ENCODE results near the gene NAPG. TPM values are rescaled to one million over a fixed set of nuclear protein-coding genes. Genes with fewer than 3 reads are reported as not detected.
"Not testable (repeated sequence)": the region's sequence is repeated elsewhere in the genome, so short reads cannot be mapped to it uniquely, and the experiment has no call there.

Gene NAPG
- total RNA-seq, 1 donor from 2014 or later = 36.1 TPM

DNA sequence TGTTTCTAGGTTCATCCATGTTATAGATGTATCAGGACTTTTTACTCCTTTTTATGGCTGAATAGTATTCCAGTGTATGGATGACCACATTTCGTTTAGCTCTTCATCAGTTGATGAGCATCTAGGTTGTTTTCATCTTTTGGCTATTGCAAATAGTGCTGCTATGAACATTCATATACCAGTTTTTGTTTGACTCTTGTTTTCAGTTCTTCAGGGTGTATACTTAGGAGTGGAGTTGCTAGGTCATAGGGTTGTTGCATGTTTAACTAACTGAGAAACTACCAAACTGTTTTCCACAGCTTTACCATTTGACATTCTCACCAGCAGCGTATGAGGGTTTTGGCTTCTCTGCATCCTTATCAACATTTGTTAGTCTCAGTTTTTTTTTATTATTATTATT, 25.8 kb upstream of the NAPG start:
- TF ChIP-seq, protein P1, sequence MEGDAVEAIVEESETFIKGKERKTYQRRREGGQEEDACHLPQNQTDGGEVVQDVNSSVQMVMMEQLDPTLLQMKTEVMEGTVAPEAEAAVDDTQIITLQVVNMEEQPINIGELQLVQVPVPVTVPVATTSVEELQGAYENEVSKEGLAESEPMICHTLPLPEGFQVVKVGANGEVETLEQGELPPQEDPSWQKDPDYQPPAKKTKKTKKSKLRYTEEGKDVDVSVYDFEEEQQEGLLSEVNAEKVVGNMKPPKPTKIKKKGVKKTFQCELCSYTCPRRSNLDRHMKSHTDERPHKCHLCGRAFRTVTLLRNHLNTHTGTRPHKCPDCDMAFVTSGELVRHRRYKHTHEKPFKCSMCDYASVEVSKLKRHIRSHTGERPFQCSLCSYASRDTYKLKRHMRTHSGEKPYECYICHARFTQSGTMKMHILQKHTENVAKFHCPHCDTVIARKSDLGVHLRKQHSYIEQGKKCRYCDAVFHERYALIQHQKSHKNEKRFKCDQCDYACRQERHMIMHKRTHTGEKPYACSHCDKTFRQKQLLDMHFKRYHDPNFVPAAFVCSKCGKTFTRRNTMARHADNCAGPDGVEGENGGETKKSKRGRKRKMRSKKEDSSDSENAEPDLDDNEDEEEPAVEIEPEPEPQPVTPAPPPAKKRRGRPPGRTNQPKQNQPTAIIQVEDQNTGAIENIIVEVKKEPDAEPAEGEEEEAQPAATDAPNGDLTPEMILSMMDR (IDR thresholded peaks at IDR 0.05; ENCODE audit: insufficient read depth, low read length, poor library complexity, severe bottlenecking) = no peak

DNA sequence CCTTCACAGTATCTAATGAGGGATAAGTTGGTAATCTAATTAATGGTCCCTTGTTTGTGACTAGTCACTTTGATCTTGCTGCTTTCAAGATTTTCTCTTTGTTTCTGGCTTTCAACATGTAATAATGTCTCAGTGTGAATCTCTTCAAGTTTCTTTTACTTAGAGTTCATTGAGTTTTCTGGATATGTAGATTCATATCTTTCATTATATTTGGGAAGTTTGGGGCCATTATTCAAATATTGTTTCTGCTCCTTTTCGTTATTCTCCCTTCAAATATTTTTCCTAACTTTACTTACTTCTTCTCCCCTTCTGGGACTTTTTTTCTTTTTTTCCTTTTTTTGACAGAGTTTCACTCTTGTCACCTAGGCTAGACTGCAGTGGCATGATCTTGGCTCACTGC, 21.1 kb upstream of the NAPG start:
- H3K36me3 ChIP-seq (ENCODE audit: control insufficient read depth, insufficient read depth, low read length) = no peaks in the 10 kb centered on the region
- no peak for DNase-seq (ENCODE audit: low read depth)
- H3K4me3 ChIP-seq (ENCODE audit: low read depth, low read length) = no peak overlapping the region
- H3K27me3 ChIP-seq (ENCODE audit: control insufficient read depth, insufficient read depth, low read length) = no peaks in the 10 kb centered on the region
- TF ChIP-seq, protein P1 (IDR thresholded peaks at IDR 0.05; ENCODE audit: insufficient read depth, low read length, poor library complexity, severe bottlenecking) = no peak

More for the DNA sequence above, 25.8 kb upstream of the NAPG start:
- no peak for DNase-seq (ENCODE audit: low read depth)
- Histone ChIP-seq H3K27me3 (ENCODE audit: control insufficient read depth, insufficient read depth, low read length) (no peaks in the 10 kb centered on the region), H3K36me3 (ENCODE audit: control insufficient read depth, insufficient read depth, low read length) (no peaks in the 10 kb centered on the region), H3K4me3 (ENCODE audit: low read depth, low read length) (no peak overlapping the region)

DNA sequence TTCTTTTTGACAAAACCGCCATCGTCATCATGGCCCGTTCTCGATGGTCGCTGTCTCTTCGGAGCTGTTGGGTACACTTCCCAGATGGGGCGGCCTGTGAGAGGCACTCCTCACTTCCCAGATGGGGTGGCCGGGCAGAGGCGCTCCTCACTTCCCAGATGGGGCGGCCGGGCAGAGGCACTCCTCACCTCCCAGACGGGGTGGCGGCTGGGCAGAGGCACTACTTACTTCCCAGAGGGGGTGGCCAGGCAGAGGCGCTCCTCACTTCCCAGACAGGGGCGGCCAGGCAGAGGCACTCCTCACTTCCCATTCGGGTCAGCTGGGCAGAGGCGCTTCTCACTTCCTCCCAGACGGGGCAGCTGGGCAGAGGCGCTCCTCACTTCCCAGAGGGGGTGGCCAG, 19.9 kb upstream of the NAPG start:
- not testable (repeated sequence) for H3K36me3 ChIP-seq (ENCODE audit: control insufficient read depth, insufficient read depth, low read length); DNase-seq (ENCODE audit: low read depth); H3K4me3 ChIP-seq (ENCODE audit: low read depth, low read length); H3K27me3 ChIP-seq (ENCODE audit: control insufficient read depth, insufficient read depth, low read length)

DNA sequence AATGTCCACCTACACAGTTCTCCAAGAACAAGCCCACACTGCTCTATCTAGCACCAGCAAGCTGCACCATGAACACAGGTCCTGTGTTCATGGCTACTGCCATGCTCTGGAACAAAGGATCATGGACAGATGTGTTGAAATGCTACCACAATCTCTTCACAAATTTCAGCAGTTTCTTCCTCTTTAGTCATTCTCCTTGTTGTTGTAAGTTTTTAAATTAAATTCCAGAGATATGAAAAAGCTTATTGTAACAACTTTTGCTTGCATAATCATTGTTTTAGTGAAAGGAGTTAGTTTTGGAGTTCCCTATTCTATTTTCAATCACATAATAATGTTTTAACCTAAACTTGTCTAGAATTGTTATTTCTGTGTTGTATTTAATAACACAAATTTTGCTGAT, 17.2 kb upstream of the NAPG start:
- no peak for DNase-seq (ENCODE audit: low read depth)
- Histone ChIP-seq H3K27me3 (ENCODE audit: control insufficient read depth, insufficient read depth, low read length) (no peaks in the 10 kb centered on the region), H3K36me3 (ENCODE audit: control insufficient read depth, insufficient read depth, low read length) (no peaks in the 10 kb centered on the region), H3K4me3 (ENCODE audit: low read depth, low read length) (no peak overlapping the region)
- TF ChIP-seq, protein P1 (IDR thresholded peaks at IDR 0.05; ENCODE audit: insufficient read depth, low read length, poor library complexity, severe bottlenecking) = no peak

DNA sequence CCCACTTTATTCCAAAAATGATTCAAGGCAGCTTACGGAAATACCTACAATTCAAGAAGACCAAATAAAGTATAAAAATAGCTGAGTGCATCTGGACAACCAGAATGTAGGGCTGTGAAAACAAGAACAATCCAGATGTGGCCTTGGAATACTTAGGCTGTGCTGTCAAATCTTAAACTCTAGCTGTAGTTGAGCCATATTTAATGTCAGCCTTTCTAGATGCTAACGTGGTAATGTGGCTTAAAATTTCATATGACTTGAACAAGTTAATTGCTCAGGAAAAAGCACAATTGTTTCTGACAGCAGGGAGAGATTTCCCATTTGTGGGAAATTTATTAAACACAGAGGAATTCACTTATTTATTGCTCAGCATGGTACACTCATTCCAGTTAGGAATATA, 14.6 kb upstream of the NAPG start:
- H3K36me3 ChIP-seq (ENCODE audit: control insufficient read depth, insufficient read depth, low read length) = no peaks in the 10 kb centered on the region
- no peaks in the 10 kb centered on the region for H3K27me3 ChIP-seq (ENCODE audit: control insufficient read depth, insufficient read depth, low read length)
- H3K4me3 ChIP-seq (ENCODE audit: low read depth, low read length) = no peak overlapping the region
- TF ChIP-seq, protein P1 (IDR thresholded peaks at IDR 0.05; ENCODE audit: insufficient read depth, low read length, poor library complexity, severe bottlenecking) = no peak
- no peak for DNase-seq (ENCODE audit: low read depth)

DNA sequence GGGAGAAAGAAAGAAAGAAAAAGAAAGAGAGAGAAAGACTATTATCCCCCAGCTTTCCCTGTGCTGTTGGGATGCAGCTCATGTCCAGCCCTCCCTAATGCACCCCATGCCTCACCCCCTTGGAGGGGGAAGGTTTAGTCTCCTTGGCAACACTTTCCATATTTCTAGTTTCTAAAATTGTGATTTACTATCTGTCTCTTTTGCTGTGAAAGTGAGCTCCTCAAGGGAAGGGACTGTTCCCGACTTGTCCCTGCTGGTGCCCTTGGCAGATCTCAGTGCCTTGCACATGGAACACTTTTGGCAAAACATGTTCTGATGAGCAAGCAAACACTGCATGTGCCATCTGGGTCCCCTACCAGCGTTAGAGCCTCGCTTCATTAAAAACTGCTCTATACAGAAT, 11.7 kb upstream of the NAPG start:
- DNase-seq (ENCODE audit: low read depth) = no peak
- TF ChIP-seq, protein P1 (IDR thresholded peaks at IDR 0.05; ENCODE audit: insufficient read depth, low read length, poor library complexity, severe bottlenecking) = no peak
- peaks cover 8% of the 10 kb centered on the region for H3K27me3 ChIP-seq (ENCODE audit: control insufficient read depth, insufficient read depth, low read length)
- H3K4me3 ChIP-seq (ENCODE audit: low read depth, low read length) = no peak overlapping the region
- no peaks in the 10 kb centered on the region for H3K36me3 ChIP-seq (ENCODE audit: control insufficient read depth, insufficient read depth, low read length)

Measured in kidney epithelial cell (primary cell).